OCI-LY3 (cell line): ENCODE results near the gene RANBP3L.

Source experiments
- EZH2phosphoT487 ChIP-seq: fragments of 200-600 bp; shearing (Covaris generic); IDR thresholded peaks from 2 replicates; pipeline ENCODE4 v1.6.1; 2018; ENCODE audit warnings: antibody characterized with exemption, mixed run types, low read depth
- TF ChIP-seq, protein P1 (sequence below): fragments of 200-600, 300-600 bp; sonication (generic); IDR thresholded peaks from 2 replicates; pipeline ENCODE4 v1.5.1; 2014; ENCODE audit warnings: antibody characterized with exemption, low read length, low read depth

DNA sequence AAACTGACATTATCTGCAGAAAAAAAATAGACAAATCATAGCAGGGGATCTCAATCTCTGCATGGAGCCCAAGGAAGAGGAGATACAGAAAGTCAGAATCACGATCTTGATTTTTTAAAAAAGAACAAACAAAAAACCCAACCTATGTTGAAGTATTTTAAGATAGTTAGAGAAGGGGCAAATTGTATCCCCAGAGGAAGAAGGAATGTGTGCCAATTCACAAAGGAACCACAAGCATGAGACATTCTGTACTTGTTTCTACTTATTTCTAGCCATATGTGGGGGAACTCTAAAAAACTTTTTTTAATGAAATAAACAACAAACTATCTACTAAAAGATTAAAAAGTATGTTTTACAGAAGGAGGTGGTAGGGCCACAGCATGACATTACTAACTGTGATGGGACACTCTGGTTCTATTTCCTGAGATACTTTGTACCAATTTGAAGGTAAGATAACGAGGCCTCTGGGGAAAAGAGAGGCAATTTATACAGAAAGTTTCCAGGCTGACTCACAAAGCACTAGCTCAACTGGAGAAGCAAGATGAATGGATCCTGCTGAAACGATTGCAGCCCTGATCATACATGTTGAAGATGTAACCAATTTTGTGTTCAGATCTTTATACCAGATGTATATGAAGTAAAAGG is 22.5 kb downstream of the RANBP3L start:
- TF ChIP-seq, protein P1, sequence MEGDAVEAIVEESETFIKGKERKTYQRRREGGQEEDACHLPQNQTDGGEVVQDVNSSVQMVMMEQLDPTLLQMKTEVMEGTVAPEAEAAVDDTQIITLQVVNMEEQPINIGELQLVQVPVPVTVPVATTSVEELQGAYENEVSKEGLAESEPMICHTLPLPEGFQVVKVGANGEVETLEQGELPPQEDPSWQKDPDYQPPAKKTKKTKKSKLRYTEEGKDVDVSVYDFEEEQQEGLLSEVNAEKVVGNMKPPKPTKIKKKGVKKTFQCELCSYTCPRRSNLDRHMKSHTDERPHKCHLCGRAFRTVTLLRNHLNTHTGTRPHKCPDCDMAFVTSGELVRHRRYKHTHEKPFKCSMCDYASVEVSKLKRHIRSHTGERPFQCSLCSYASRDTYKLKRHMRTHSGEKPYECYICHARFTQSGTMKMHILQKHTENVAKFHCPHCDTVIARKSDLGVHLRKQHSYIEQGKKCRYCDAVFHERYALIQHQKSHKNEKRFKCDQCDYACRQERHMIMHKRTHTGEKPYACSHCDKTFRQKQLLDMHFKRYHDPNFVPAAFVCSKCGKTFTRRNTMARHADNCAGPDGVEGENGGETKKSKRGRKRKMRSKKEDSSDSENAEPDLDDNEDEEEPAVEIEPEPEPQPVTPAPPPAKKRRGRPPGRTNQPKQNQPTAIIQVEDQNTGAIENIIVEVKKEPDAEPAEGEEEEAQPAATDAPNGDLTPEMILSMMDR, result no peak
- TF ChIP-seq EZH2phosphoT487, result no peak
